GM12875 (cell line): Measurements from ENCODE around the gene PLXNA2.

Source experiments
- H3K4me3 ChIP-seq: one replicate; pipeline ENCODE4 v1.5.1; 2011; ENCODE audit warnings: low read depth, low read length, control low read depth
- TF ChIP-seq, protein P1 (sequence below): IDR thresholded peaks from 2 replicates; pipeline ENCODE4 v1.5.1; 2011; ENCODE audit warnings: low read depth, mild to moderate bottlenecking, control low read depth, inconsistent platforms, low read length, moderate library complexity, borderline replicate concordance; ENCODE audit not compliant: insufficient read depth

The PLXNA2 gene

GRCh38 chr1:208060215-208060869 lies 183.8 kb downstream of the PLXNA2 start:
- H3K4me3 ChIP-seq = no peak overlapping the region
- TF ChIP-seq, protein P1, sequence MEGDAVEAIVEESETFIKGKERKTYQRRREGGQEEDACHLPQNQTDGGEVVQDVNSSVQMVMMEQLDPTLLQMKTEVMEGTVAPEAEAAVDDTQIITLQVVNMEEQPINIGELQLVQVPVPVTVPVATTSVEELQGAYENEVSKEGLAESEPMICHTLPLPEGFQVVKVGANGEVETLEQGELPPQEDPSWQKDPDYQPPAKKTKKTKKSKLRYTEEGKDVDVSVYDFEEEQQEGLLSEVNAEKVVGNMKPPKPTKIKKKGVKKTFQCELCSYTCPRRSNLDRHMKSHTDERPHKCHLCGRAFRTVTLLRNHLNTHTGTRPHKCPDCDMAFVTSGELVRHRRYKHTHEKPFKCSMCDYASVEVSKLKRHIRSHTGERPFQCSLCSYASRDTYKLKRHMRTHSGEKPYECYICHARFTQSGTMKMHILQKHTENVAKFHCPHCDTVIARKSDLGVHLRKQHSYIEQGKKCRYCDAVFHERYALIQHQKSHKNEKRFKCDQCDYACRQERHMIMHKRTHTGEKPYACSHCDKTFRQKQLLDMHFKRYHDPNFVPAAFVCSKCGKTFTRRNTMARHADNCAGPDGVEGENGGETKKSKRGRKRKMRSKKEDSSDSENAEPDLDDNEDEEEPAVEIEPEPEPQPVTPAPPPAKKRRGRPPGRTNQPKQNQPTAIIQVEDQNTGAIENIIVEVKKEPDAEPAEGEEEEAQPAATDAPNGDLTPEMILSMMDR = no peak

DNA sequence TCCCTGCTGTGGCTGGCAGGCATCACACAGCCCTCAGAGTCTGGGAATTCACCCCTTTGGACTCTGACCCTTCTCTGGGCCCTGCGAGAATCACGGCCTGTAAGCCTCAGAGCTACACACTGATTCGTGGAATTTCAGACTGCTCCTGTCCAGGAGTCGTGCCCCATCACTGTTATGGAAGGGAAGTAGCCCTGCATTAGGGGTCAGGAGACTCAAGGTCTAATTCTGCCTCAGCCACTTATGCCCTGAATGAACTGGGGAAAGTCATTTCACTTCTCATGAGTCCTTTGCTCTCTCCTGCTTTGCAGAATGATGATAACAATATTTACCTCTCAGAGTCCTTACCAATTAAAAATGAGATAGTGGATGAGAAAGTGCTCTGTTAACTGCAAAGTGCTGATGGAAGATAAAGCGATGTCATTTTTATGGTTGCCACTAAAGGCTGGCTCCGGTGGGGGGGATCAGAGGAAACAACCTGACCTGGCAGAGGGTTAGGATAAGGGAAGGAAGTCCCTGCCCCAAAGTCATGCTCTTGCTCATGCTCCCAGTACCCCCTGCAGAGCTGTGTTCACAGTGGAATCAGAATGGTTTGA lies 184.7 kb downstream of the PLXNA2 start:
- H3K4me3 ChIP-seq = no peak overlapping the region
- TF ChIP-seq, protein P1 = no peak

DNA sequence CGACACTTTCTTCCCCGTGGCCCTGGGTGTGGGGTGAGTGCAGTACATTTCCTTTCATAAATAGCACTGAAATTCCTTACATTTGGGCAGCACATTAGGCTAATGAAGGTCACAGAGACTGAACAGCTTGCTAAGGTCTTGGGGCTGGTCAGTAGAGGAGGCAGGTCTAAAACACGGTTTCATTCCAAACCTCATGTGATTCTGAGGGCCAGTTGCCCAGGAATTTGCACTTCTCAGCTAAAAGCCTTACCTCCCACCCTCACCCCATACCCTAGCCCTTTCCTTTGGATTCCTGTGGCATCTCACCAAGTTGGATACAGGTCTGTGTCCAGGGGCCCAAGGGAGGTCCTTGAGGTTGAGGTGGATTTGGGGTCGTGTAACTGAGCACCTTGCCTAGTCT lies 185.4 kb downstream of the PLXNA2 start:
- H3K4me3 ChIP-seq = no peak overlapping the region
- TF ChIP-seq, protein P1 = no peak

DNA sequence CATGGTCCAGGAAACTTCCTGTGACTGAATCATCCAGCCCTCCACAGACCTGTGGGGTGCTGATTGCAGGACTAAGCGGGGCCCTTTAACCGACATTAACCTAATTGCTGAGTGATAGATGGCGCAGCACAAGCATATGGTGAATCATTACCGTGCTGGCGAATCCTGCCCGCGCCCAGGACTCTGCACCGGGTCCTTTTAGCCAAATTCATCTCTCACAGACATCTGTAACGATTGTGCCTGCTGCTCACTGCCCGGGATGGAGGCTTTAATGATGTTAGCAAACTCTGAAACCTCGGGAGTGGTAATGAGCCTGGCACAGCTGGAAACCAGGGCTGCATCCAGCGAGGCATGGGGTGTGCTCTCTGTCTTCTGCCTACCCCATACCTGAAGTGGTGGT lies 185.9 kb downstream of the PLXNA2 start:
- TF ChIP-seq, protein P1 = no peak
- no peak overlapping the region for H3K4me3 ChIP-seq

DNA sequence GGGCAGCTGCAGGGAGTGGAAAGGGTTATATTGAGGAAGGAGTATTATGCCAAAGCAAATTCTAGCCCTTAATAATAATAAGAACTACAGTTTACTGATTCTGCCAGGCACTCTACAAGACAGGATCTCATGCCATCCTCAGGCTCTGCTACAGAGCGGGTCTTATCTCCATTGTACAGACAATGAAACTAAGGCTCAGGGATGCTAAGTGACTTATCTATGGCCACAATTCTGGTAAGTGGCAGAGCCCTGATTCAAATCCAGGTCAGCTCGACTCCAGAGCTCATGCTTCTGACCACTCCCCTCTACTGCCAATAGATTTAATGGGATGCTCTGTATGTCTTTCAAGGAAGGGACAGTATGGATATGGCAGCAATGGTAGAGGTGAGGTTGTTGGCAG lies 187.1 kb downstream of the PLXNA2 start:
- TF ChIP-seq, protein P1 = no peak
- H3K4me3 ChIP-seq = no peak overlapping the region

DNA sequence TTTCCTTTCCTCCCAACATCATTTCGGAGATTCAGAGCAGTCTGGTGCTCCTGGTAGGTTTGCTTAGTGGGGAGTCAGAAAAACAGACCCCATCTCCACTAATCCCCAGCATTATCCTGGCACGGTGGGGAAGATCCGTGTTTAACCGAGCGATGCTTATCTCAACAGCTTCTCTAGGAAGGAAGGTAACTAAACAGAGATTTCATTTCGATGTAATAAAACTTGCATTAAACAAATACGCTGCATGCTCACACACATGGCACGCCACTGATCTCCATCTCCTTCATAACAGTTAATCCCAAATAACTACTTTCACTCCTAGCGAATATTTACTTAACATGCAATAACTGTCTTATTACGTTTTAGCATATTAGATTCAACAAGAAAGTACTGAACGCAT lies 188.6 kb downstream of the PLXNA2 start:
- no peak overlapping the region for H3K4me3 ChIP-seq
- TF ChIP-seq, protein P1 = no peak

GRCh38 chr1:208054911-208055379 lies 189.2 kb downstream of the PLXNA2 start:
- no peak overlapping the region for H3K4me3 ChIP-seq
- TF ChIP-seq, protein P1 = no peak
